HFFc6 (cell line): ENCODE results near the gene COL4A1. TPM values are rescaled to one million over a fixed set of nuclear protein-coding genes. Genes with fewer than 3 reads are reported as not detected.

Source experiments
- DNase-seq: peaks from one replicate; pipeline ENCODE4 v3.0.0-alpha.2; 2018
- H3K27ac Mint-ChIP-seq: 2 replicates; pipeline ENCODE4 v1.8.0; 2020; ENCODE audit warnings: mild to moderate bottlenecking, mixed read lengths
- H3K27me3 Mint-ChIP-seq: 2 replicates; pipeline ENCODE4 v1.8.0; 2021; ENCODE audit warnings: mild to moderate bottlenecking, moderate library complexity, mixed read lengths; ENCODE audit not compliant: insufficient read depth
- H3K36me3 Mint-ChIP-seq: 2 replicates; pipeline ENCODE4 v1.8.0; 2021; ENCODE audit warnings: low read depth, mixed read lengths
- H3K4me1 Mint-ChIP-seq: 2 replicates; pipeline ENCODE4 v1.8.0; 2020; ENCODE audit warnings: low read depth, mixed read lengths
- H3K4me3 Mint-ChIP-seq: 2 replicates; pipeline ENCODE4 v1.8.0; 2020; ENCODE audit warnings: mild to moderate bottlenecking, moderate library complexity, mixed read lengths
- H3K9me3 Mint-ChIP-seq: 2 replicates; pipeline ENCODE4 v1.8.0; 2020; ENCODE audit warnings: mild to moderate bottlenecking, mixed read lengths
- total RNA-seq, 6 experiments: library from RNA; stranded (reverse); fragmentation: NEBNext Ultra II Directional; extraction: Animal tissue kit (Norgen Biotek cat#: 25700); gene quantifications; 2 replicates in 1 of 6; 3 replicates in 5 of 6; pipeline ENCODE4 v1.2.3, GENCODE V29; 2021
- TF ChIP-seq, protein P1 (sequence below): fragments of 200-600 bp; sonication (generic); IDR thresholded peaks from 2 replicates; pipeline ENCODE4 v1.5.0; 2021; ENCODE audit warnings: antibody characterized with exemption, mild to moderate bottlenecking

Gene COL4A1
- total RNA-seq, 6 experiments from 2014 or later, result 137 to 328 (median 148) TPM

DNA sequence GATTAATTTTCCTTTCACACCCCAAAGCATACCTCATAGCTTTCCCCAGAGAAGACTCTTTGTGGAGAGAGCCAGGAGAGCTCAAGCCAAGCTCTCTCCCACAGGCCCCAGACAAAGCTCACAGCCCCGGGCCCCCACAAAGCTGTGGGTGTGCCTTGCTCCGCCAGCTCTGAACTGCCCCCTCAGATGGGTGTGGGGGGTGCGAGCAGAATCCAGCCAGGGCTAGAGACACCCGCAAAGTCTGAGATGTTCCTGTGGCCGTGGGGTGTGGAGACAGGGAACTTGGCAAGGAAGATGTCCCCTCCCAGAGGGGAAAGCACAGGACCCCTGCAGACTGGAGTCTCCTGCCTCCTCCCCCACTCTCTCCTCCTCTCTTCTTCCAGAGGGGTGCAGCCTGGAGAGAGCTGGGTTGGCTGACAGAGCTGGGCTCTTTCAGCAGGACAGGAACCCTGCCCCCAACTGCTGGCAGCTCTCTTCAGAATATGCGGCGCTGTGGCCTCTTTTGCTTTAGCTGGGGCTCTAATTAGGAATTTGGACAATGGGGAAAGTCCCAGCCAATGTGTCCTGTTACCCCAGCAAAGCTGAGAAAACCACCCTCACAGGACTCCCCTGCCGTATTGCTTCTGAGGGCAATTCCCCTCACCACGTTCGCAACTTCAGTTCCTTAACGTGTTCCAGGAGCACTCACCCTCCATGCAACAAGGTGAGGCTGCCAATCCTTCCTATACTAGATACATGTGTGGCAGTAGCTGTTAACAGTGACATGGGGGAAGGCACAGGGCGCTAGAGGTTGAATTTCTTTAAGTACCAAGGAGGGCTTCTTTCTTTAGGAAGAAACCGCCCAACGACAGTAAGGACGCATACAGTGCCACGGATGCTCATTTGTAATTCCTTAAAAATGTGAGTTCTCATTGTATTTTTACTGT is 170.0 kb downstream of the COL4A1 start:
- Mint-ChIP-seq H3K36me3 (peaks cover under 1% of the 10 kb centered on the region; the same call in 1 of the 2 replicates), H3K4me1 (peaks cover 9% of the 10 kb centered on the region), H3K27ac (peak overlapping the region; percentile 75; the same call in 1 of the 2 replicates), H3K4me3 (peak overlapping the region; percentile 89), H3K27me3 (no peaks in the 10 kb centered on the region), H3K9me3 (no peaks in the 10 kb centered on the region)
- DNase-seq, result no peak
- TF ChIP-seq, protein P1, sequence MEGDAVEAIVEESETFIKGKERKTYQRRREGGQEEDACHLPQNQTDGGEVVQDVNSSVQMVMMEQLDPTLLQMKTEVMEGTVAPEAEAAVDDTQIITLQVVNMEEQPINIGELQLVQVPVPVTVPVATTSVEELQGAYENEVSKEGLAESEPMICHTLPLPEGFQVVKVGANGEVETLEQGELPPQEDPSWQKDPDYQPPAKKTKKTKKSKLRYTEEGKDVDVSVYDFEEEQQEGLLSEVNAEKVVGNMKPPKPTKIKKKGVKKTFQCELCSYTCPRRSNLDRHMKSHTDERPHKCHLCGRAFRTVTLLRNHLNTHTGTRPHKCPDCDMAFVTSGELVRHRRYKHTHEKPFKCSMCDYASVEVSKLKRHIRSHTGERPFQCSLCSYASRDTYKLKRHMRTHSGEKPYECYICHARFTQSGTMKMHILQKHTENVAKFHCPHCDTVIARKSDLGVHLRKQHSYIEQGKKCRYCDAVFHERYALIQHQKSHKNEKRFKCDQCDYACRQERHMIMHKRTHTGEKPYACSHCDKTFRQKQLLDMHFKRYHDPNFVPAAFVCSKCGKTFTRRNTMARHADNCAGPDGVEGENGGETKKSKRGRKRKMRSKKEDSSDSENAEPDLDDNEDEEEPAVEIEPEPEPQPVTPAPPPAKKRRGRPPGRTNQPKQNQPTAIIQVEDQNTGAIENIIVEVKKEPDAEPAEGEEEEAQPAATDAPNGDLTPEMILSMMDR, result no peak

DNA sequence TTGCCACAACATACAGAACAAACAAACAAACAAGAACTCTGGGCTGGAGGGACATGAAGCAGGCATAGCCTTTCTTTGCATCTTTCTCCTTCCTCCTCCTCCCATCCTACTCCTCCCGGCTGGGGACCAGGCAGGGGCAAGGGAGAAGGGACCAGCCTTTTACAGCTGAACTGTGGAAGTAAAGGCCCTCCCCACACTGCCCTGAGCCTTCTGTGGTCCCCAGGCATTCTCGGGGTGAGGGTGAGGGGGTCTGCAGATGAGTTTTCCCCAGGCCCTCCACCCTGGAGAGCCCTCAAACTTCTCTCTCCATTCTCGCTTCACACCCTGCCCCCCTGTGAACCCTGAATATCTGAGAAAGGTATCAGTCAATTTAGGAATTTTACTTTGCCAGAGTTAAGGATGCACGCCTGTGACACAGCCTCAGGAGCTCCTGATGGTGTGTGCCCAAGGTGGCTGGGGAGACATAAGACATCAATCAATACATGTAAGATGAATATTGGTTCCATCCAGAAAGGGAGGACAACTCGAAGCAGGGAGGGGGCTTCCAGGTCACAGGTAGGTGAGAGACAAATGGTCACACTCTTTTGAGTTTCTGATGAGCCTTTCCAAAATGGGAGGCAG is 170.9 kb downstream of the COL4A1 start:
- Mint-ChIP-seq H3K36me3 (no peaks in the 10 kb centered on the region), H3K27ac (no peak overlapping the region), H3K4me3 (no peak overlapping the region), H3K4me1 (peaks cover 9% of the 10 kb centered on the region), H3K9me3 (no peaks in the 10 kb centered on the region), H3K27me3 (no peaks in the 10 kb centered on the region)
- no peak for DNase-seq
- TF ChIP-seq, protein P1, result no peak

DNA sequence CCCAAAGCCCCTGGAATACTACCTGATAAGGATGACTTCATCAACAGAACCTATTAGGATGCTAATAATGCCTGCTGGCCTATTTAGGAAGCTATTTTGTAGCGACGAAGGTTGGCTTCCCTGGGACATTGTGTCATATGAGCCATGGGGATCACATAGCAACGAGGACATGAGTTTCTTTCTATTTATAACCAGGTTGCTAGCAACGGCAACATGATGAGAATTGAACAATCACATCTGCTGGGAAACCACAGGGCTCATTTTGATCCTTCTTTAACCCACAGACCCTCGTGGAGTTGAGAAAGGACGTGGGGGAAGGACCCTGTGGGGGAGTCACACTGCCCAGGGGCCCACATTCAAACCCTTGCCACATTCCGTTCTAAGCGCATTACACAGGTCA is 172.2 kb downstream of the COL4A1 start:
- peaks cover 11% of the 10 kb centered on the region for H3K4me1 Mint-ChIP-seq
- H3K9me3 Mint-ChIP-seq, result 0 out of 2 replicates have a peak, but pooled peaks cover 2% of the 10 kb centered on the region
- no peak for DNase-seq
- H3K36me3 Mint-ChIP-seq, result peaks cover 2% of the 10 kb centered on the region; the same call in 1 of the 2 replicates
- H3K4me3 Mint-ChIP-seq, result no peak overlapping the region
- TF ChIP-seq, protein P1, result no peak
- no peaks in the 10 kb centered on the region for H3K27me3 Mint-ChIP-seq
- peak overlapping the region; percentile 60 for H3K27ac Mint-ChIP-seq

DNA sequence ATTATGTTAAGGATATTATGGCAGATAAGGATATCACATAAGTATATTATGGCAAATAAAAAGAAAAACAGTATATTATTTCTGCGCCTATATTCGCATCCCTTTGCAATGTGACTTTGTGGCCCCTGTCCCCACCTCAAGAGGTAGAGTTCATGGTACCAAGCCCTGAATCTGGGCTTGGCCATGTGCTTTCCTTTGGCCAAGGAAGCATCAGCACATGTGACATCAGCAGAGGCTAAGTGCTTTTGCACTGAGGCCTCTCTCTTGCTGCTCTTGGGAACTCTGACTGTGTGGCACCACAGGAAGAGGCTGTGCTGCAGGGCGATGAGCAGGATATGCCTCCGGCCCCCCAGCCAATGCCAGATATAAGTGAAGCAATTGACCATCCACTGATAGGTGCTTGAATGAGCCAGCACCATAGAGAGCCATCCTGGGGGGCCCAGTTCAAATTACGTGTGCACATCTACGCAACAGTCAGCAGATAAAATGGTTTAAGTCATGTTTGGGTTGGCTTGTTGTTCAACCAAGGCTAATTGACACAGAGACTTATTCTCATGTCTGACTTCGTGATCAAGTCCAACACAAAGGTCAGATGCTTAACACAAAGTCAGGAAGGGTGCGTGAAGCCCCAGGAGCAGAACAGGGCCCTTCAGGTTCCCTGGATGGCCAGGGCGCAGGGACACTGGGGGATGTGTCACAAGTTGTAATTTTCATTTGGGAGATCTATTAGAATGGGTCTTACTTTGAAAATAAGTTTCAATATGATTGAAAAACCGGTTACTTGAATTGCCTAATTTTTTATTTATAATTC is 173.3 kb downstream of the COL4A1 start:
- Mint-ChIP-seq H3K27ac (no peak overlapping the region), H3K4me1 (peaks cover 18% of the 10 kb centered on the region), H3K36me3 (peaks cover 6% of the 10 kb centered on the region; the same call in 1 of the 2 replicates), H3K9me3 (0 out of 2 replicates have a peak, but pooled peaks cover 3% of the 10 kb centered on the region), H3K4me3 (no peak overlapping the region), H3K27me3 (peaks cover 1% of the 10 kb centered on the region; the same call in 1 of the 2 replicates)
- TF ChIP-seq, protein P1, result no peak
- DNase-seq, result no peak
